Subcutaneous adipose tissue (tissue), 4 donors: ENCODE measurements around the gene CDK17. TPM values are rescaled to one million over a fixed set of nuclear protein-coding genes. Genes with fewer than 3 reads are reported as not detected.

Source experiments
- CTCF ChIP-seq: fragments of 450-650 bp; IDR thresholded peaks from one replicate; pipeline ENCODE4 v1.5.1; 2016; ENCODE audit warnings: low read depth, mild to moderate bottlenecking, control low read depth, antibody characterized with exemption, moderate library complexity
- total RNA-seq, 4 donors: library from RNA; depleted of rRNA; stranded (reverse); fragments of >200 nt; gene quantifications; one replicate each; pipeline ENCODE4 v1.1.0, GENCODE V29; 2016

CDK17 gene
- total RNA-seq, 4 donors from 2014 or later: 54.7 to 83.5 (median 63.2) TPM

DNA sequence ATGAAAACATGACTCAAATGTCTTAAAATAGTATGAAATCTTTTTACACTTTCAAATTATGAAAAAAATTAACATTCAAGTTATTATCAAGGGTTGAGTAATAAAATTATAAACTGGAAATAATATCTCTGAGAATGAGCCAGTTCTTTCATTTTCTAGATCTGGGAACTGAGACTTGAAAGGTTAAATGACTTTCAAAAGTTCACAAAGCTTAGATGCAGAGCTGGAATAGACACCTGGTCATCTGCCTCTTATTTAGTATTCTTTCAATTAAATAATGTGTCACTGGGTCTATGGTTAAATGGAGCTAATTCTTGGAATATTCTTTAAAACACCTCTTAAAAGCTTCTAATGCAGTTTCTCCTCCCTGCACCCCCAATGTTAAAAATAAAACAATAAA, 86.6 kb downstream of the CDK17 start:
- TF ChIP-seq CTCF: no peak

DNA sequence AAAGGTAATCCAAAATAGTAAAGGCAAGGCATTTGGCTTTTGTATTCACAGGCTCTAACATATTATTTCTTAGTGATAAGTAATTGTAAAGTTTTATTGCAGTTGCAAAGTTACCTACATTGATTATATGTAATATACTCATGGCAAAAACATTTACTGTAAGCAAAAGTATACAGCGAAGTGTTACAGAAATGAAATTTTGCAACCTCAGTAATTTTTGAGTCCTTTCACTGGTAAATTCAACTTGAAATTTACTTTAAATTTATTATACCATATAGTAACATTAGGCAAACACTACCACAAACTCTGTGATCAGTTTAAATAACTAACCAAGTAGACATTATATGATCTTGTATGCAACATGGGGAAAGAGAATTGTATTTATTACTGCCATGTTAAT, 89.0 kb downstream of the CDK17 start:
- no peak for TF ChIP-seq CTCF

GRCh38 chr12:96310067-96310466, 90.2 kb downstream of the CDK17 start:
- TF ChIP-seq CTCF: no peak

DNA sequence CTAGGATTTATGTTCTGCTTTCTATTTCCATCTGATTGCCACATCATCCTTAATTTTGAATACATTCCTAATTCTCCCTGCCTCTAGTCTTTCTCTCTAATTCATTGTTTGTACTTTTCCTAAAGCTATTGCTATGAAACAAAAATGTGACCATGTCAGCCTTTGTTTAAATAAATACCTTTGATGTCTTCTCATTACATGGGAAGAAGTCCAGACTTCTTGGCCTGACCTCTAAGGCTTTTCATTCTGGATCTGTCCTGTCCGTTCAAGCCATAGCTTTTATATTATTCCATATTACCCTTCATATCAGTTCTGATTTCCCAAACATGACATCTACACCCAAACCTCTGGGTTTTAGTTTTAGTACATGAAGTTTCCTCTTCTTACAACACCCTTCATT, 91.4 kb downstream of the CDK17 start:
- TF ChIP-seq CTCF: no peak

GRCh38 chr12:96305665-96306064, 94.6 kb downstream of the CDK17 start:
- TF ChIP-seq CTCF: no peak

- no peak for TF ChIP-seq CTCF
Observed at GRCh38 chr12:96303653-96304052, 96.6 kb downstream of the CDK17 start.

- no peak for TF ChIP-seq CTCF
Observed at GRCh38 chr12:96302687-96303310, 97.4 kb downstream of the CDK17 start.
